Smooth muscle cell (in vitro differentiated cells): ENCODE results near the gene PNPLA8. TPM values are rescaled to one million over a fixed set of nuclear protein-coding genes. Genes with fewer than 3 reads are reported as not detected.
"Not testable (repeated sequence)": the region's sequence is repeated elsewhere in the genome, so short reads cannot be mapped to it uniquely, and the experiment has no call there.

Source experiments
- DNase-seq: peaks from one replicate; lab custom pipeline; 2025; ENCODE audit not compliant: unreplicated experiment; lab: John Stamatoyannopoulos, UW
- H2AFZ ChIP-seq: fragments of 200-600 bp; sonication (generic); 2 replicates; pipeline ENCODE4 v1.6.0; 2016; ENCODE audit warnings: antibody characterized with exemption, low read depth, mild to moderate bottlenecking
- H3F3A ChIP-seq: fragments of 200-600 bp; sonication (generic); 2 replicates; pipeline ENCODE4 v1.6.0; 2017; ENCODE audit warnings: antibody characterized with exemption, low read depth
- H3K27ac ChIP-seq: fragments of 200-600 bp; sonication (generic); 2 replicates; pipeline ENCODE4 v1.5.1; 2016; ENCODE audit warnings: low read depth, mild to moderate bottlenecking
- H3K27me3 ChIP-seq: fragments of 200-600 bp; sonication (generic); 2 replicates; pipeline ENCODE4 v1.6.1; 2016; ENCODE audit warnings: low read depth, mild to moderate bottlenecking
- H3K36me3 ChIP-seq: fragments of 200-600 bp; sonication (generic); 2 replicates; pipeline ENCODE4 v1.5.1; 2016; ENCODE audit warnings: low read depth
- H3K4me1 ChIP-seq: fragments of 200-600 bp; sonication (generic); 2 replicates; pipeline ENCODE4 v1.5.1; 2016; ENCODE audit warnings: low read depth
- H3K4me2 ChIP-seq: fragments of 200-600 bp; sonication (generic); 2 replicates; pipeline ENCODE4 v1.6.0; 2016; ENCODE audit warnings: mild to moderate bottlenecking
- H3K4me3 ChIP-seq: fragments of 200-600 bp; sonication (generic); 2 replicates; pipeline ENCODE4 v1.5.1; 2016; ENCODE audit warnings: mild to moderate bottlenecking
- H3K79me2 ChIP-seq: fragments of 200-600 bp; sonication (generic); 2 replicates; pipeline ENCODE4 v1.6.0; 2016; ENCODE audit warnings: low read depth, mild to moderate bottlenecking
- H3K9ac ChIP-seq: fragments of 200-600 bp; sonication (generic); 2 replicates; pipeline ENCODE4 v1.6.0; 2016; ENCODE audit warnings: low read depth
- H3K9me3 ChIP-seq: fragments of 200-600 bp; sonication (generic); replicated peaks from 2 replicates; pipeline ENCODE4 v1.5.1; 2016; ENCODE audit warnings: low read depth
- H4K20me1 ChIP-seq: fragments of 200-600 bp; sonication (generic); 2 replicates; pipeline ENCODE4 v1.6.0; 2016; ENCODE audit warnings: low read depth
- CTCF ChIP-seq: fragments of 200-600 bp; sonication (generic); IDR thresholded peaks from 2 replicates; pipeline ENCODE4 v1.5.1; 2017; ENCODE audit warnings: borderline replicate concordance, mild to moderate bottlenecking, antibody characterized with exemption; ENCODE audit not compliant: insufficient read depth, poor library complexity, severe bottlenecking
- WGBS: methylation state at CpG from one replicate; pipeline ENCODE4 v1.1.7; 2016; ENCODE audit warnings: low lambda C conversion rate; 5-methylcytosine and 5-hydroxymethylcytosine counted together
- polyA plus RNA-seq: library from polyadenylated mRNA; unstranded; fragments of >200 nt; fragmentation: Nextera tagmentation; extraction: Ambion mirVana; gene quantifications from 2 replicates; pipeline ENCODE4 v1.2.1, GENCODE V29; 2016
- total RNA-seq: library from RNA; depleted of rRNA; stranded (reverse); fragments of >200 nt; gene quantifications from 2 replicates; pipeline ENCODE4 v1.2.3, GENCODE V29; 2014

PNPLA8 gene
- total and polyA plus RNA-seq, 2 experiments from 2014 or later: 18.6 to 52.5 TPM

DNA sequence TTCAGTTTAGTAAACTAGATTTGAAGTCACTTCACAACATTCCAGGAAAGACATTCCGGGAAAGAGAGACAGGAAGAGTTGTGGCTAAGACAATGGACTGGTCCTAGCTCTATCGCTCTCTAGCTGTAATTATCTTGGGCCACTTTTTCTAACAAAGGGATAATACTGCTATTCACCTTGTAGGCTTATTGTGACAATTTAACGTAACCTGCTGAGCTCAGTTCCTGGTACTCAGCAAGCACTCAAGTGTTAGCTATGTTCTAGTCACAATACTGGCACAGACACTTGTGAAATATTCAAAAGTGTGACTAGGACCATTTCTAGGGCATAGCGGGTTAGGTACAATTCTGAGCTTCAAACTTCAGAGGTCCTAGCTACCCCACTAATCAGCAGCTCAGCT, 57.7 kb downstream of the PNPLA8 start:
- Histone ChIP-seq H3K36me3 (no peaks in the 10 kb centered on the region), H3K4me3 (no peak overlapping the region), H3K4me2 (no peak overlapping the region), H3K4me1 (no peaks in the 10 kb centered on the region), H4K20me1 (no peaks in the 10 kb centered on the region), H3K9me3 (no peaks in the 10 kb centered on the region), H3K79me2 (no peaks in the 10 kb centered on the region), H2AFZ (no peak overlapping the region), H3K27me3 (no peaks in the 10 kb centered on the region), H3F3A (no peaks in the 10 kb centered on the region), H3K9ac (no peak overlapping the region), H3K27ac (no peak overlapping the region)
- WGBS: 56% methylated on average over 4 of the region's 4 CpGs
- no peak for DNase-seq
- no peak for TF ChIP-seq CTCF

GRCh38 chr7:108467391-108467790, 58.5 kb downstream of the PNPLA8 start:
- H3K4me2 ChIP-seq: no peak overlapping the region
- no peak overlapping the region for H3K9ac ChIP-seq
- no peak overlapping the region for H2AFZ ChIP-seq
- H3F3A ChIP-seq: no peaks in the 10 kb centered on the region
- no peaks in the 10 kb centered on the region for H3K4me1 ChIP-seq
- 94% methylated on average over 2 of the region's 2 CpGs for WGBS
- H3K27me3 ChIP-seq: no peaks in the 10 kb centered on the region
- H3K36me3 ChIP-seq: no peaks in the 10 kb centered on the region
- no peak overlapping the region for H3K27ac ChIP-seq
- H3K9me3 ChIP-seq: no peaks in the 10 kb centered on the region
- TF ChIP-seq CTCF: no peak
- no peak overlapping the region for H3K4me3 ChIP-seq
- no peaks in the 10 kb centered on the region for H4K20me1 ChIP-seq
- no peaks in the 10 kb centered on the region for H3K79me2 ChIP-seq
- DNase-seq: no peak

DNA sequence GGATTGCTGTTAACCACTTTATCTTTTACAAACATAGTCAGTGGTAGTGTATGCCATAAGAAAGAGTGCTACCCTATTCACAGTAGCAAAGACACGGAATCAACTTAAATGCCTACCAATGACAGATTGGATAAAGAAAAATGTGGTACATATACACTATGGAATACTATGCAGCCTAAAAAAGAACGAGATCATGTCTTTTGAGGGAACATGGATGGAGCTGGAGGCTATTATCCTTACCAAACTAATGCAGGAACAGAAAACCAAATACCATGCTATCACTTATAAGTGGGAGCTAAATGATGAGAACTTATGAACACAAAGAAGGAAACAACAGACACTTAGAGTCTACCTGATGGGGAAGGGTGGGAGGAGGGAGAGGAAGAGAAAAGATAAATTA, 59.6 kb downstream of the PNPLA8 start:
- not testable (repeated sequence) for H3K4me3 ChIP-seq, H3K4me2 ChIP-seq, H3K79me2 ChIP-seq, H3K27me3 ChIP-seq, H2AFZ ChIP-seq, DNase-seq, H3K36me3 ChIP-seq, H3F3A ChIP-seq, H4K20me1 ChIP-seq, H3K27ac ChIP-seq, H3K9ac ChIP-seq, H3K9me3 ChIP-seq, H3K4me1 ChIP-seq
- WGBS: 91% methylated on average over 2 of the region's 2 CpGs

DNA sequence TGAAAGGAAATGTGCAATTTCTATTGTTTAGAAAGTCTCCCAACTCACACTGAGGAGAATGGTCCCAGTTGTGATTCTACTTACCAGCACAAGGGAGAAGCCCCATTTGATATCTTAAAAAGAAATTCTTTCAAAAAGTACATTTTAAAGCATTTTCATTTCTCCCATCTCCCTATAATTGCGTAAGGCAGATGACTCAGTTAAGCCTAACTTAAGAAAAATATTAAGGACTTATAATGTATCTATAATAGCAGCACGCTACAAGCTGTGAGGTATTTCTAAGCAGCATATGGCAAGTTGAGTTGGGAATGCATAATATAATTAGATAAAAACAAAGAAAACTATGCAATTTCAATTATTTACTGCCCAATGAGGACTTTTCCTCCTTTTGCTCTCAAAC, 61.2 kb downstream of the PNPLA8 start:
- no peaks in the 10 kb centered on the region for H4K20me1 ChIP-seq
- H3K4me1 ChIP-seq: no peaks in the 10 kb centered on the region
- no peak overlapping the region for H3K9ac ChIP-seq
- no peak overlapping the region for H3K27ac ChIP-seq
- H2AFZ ChIP-seq: no peak overlapping the region
- no peak overlapping the region for H3K4me3 ChIP-seq
- DNase-seq: no peak
- H3K36me3 ChIP-seq: no peaks in the 10 kb centered on the region
- H3K79me2 ChIP-seq: no peaks in the 10 kb centered on the region
- no peaks in the 10 kb centered on the region for H3K9me3 ChIP-seq
- WGBS: 84% methylated on average over 2 of the region's 2 CpGs
- TF ChIP-seq CTCF: no peak
- no peaks in the 10 kb centered on the region for H3F3A ChIP-seq
- no peaks in the 10 kb centered on the region for H3K27me3 ChIP-seq
- no peak overlapping the region for H3K4me2 ChIP-seq
